Left ventricle myocardium superior (tissue), 1 donor: ENCODE data around the gene NT5M. TPM values are rescaled to one million over a fixed set of nuclear protein-coding genes. Genes with fewer than 3 reads are reported as not detected.
A peak's percentile ranks its signal among the peaks of the same experiment; 100 is the strongest.
"Not testable (repeated sequence)": the region's sequence is repeated elsewhere in the genome, so short reads cannot be mapped to it uniquely, and the experiment has no call there.

Experiments
- ATAC-seq: fragments of 200-7000 bp; cut with Tn5 transposase; one replicate; pipeline ENCODE4 v1.9.1; 2020; ENCODE audit warnings: mild to moderate bottlenecking, moderate library complexity
- DNase-seq: peaks from one replicate; pipeline ENCODE4 v3.0.0-alpha.2; 2020
- intact Hi-C: fragments of 100-400 bp; cut with micrococcal nuclease; formaldehyde crosslinking; loops from one replicate; pipeline ENCODE4 v1.11.0; 2022
- long read RNA-seq: library from polyadenylated mRNA; unstranded; transcript quantifications from one replicate; pipeline ENCODE4 v2.0.0, GENCODE V29; 2021
- total RNA-seq: library from RNA; stranded (reverse); fragmentation: NEBNext Ultra II Directional; extraction: Animal tissue kit (Norgen Biotek cat#: 25700); gene quantifications from one replicate; pipeline ENCODE4 v1.2.1, GENCODE V29; 2021
- donor health status: DM: no; HTN: yes; CAD: no; lungs with severe emphysema.

NT5M gene
- total RNA-seq, result 8.6 TPM
- long read RNA-seq, transcript NT5M-201 (5 exons, 1,617 nt), result major isoform, 28 of 49 reads
- long read RNA-seq, partial matches to known transcripts, result 2 of 49 reads
- long read RNA-seq, other reads (novel, unspliced or antisense), result 15 of 49 reads

GRCh38 chr17:17303010-17303846 is at the start of gene NT5M:
TSS of gene NT5M (plus strand) at chr17:17303373. CDS start at chr17:17303551, 178 bp downstream.
- intact Hi-C loops, result no loop called here
- ATAC-seq (peak; percentile 85), DNase-seq (peak; percentile 90)

GRCh38 chr17:17253406-17253805 is 49.8 kb upstream of the NT5M start:
- ATAC-seq (no peak), DNase-seq (no peak)
- intact Hi-C loops, result no loop called here

- intact Hi-C loops, result no loop called here
- no peak for ATAC-seq
- no peak for DNase-seq
Observed at GRCh38 chr17:17254036-17254435, 49.1 kb upstream of the NT5M start.

GRCh38 chr17:17255689-17256088 is 47.5 kb upstream of the NT5M start:
- ATAC-seq, DNase-seq, intact Hi-C loops: not testable (repeated sequence)

GRCh38 chr17:17256316-17256715 is 46.9 kb upstream of the NT5M start:
- intact Hi-C loops, result no loop called here
- DNase-seq, result no peak
- ATAC-seq, result no peak

GRCh38 chr17:17258011-17258410 is 45.2 kb upstream of the NT5M start:
- intact Hi-C loops, result no loop called here
- DNase-seq, result no peak
- no peak for ATAC-seq

- DNase-seq (no peak), ATAC-seq (no peak)
- intact Hi-C loops, result no loop called here
Observed at GRCh38 chr17:17258998-17259397, 44.2 kb upstream of the NT5M start.

- intact Hi-C loops, result no loop called here
- no peak for DNase-seq
- ATAC-seq, result no peak
Observed at GRCh38 chr17:17264430-17264829, 38.7 kb upstream of the NT5M start.

- ATAC-seq (no peak), DNase-seq (no peak)
- intact Hi-C loops, result no loop called here
Observed at GRCh38 chr17:17269926-17270773, 33.0 kb upstream of the NT5M start.

GRCh38 chr17:17275971-17276370 is 27.2 kb upstream of the NT5M start:
- intact Hi-C loops, result no loop called here
- ATAC-seq, result no peak
- DNase-seq, result no peak

GRCh38 chr17:17277431-17277830 is 25.7 kb upstream of the NT5M start:
- intact Hi-C loops, DNase-seq, ATAC-seq: not testable (repeated sequence)

GRCh38 chr17:17279316-17279715 is 23.9 kb upstream of the NT5M start:
- DNase-seq, result no peak
- intact Hi-C loops, result no loop called here
- ATAC-seq, result no peak

GRCh38 chr17:17280613-17281549 is 22.3 kb upstream of the NT5M start, which contains the start of gene COPS3:
TSS of gene COPS3 (minus strand) at chr17:17281246. CDS start at chr17:17281186, 60 bp downstream.
- ATAC-seq, result peak; percentile 97
- peak; percentile 99 for DNase-seq
- intact Hi-C loops, result no loop called here

GRCh38 chr17:17285951-17286350 is 17.2 kb upstream of the NT5M start:
- no peak for DNase-seq
- no peak for ATAC-seq
- intact Hi-C loops, result no loop called here

GRCh38 chr17:17289086-17289485 is 14.1 kb upstream of the NT5M start:
- DNase-seq, result no peak
- intact Hi-C loops, result no loop called here
- no peak for ATAC-seq

GRCh38 chr17:17289701-17290100 is 13.5 kb upstream of the NT5M start:
- DNase-seq (no peak), ATAC-seq (no peak)
- intact Hi-C loops, result no loop called here

- no peak for ATAC-seq
- DNase-seq, result no peak
- intact Hi-C loops, result no loop called here
Observed at GRCh38 chr17:17295141-17295540, 8.0 kb upstream of the NT5M start.

- no peak for DNase-seq
- intact Hi-C loops, result no loop called here
- no peak for ATAC-seq
Observed at GRCh38 chr17:17297217-17297616, 6.0 kb upstream of the NT5M start.

- intact Hi-C loops, result no loop called here
- ATAC-seq, result no peak
- DNase-seq, result no peak
Observed at GRCh38 chr17:17298108-17298507, 5.1 kb upstream of the NT5M start.
